ENCODE results near the gene MIR17HG. TPM values are rescaled to one million over a fixed set of nuclear protein-coding genes. Genes with fewer than 3 reads are reported as not detected.

MIR17HG gene
- total RNA-seq, 3 donors from 2014 or later (not counting 1 experiment from before 2014, with no cell fraction given) = 2.2 to 8.1 (median 6.1) TPM

- WGBS (ENCODE audit: insufficient coverage) = 44% methylated on average over 3 of the region's 3 CpGs
- Mint-ChIP-seq H3K9me3 (no peaks in the 10 kb centered on the region), H3K4me1 (peaks cover 6 to 9% of the 10 kb centered on the region in 2 donors), H3K36me3 (no peaks in the 10 kb centered on the region), H3K27me3 (ENCODE audit: low read depth in 2 of 2) (peaks cover 8 to 37% of the 10 kb centered on the region in 2 donors), H3K4me3 (no peak overlapping the region), H3K27ac (no peak overlapping the region)
- no peaks in the 10 kb centered on the region for H3K36me3 ChIP-seq (ENCODE audit: control insufficient read depth, insufficient read depth, low read length)
- no peaks in the 10 kb centered on the region for H3K9me3 ChIP-seq (ENCODE audit: control insufficient read depth, insufficient read depth, low read length)
- DNase-seq (peak in 1 of 2 donors; percentile 31), ATAC-seq (peak in 2 of 3 donors; percentile 31 to 67)
- no peak overlapping the region for H3K27ac ChIP-seq (ENCODE audit: low read length)
- TF ChIP-seq CTCF (IDR thresholded peaks at IDR 0.05) = no peak
- no peaks in the 10 kb centered on the region for H3K27me3 ChIP-seq (ENCODE audit: control insufficient read depth, insufficient read depth, low read length)
- H3K4me3 ChIP-seq (ENCODE audit: low read length) = no peak overlapping the region
- H3K4me1 ChIP-seq (ENCODE audit: control insufficient read depth, insufficient read depth, low read length) = no peaks in the 10 kb centered on the region
- intact Hi-C loops (cut with micrococcal nuclease) = no loop called here
Observed at GRCh38 chr13:91323349-91323748, 24.1 kb upstream of the MIR17HG start.

- no peaks in the 10 kb centered on the region for H3K9me3 Mint-ChIP-seq
- no peak overlapping the region for H3K4me3 ChIP-seq (ENCODE audit: low read length)
- H3K36me3 Mint-ChIP-seq = no peaks in the 10 kb centered on the region
- no peaks in the 10 kb centered on the region for H3K27me3 ChIP-seq (ENCODE audit: control insufficient read depth, insufficient read depth, low read length)
- intact Hi-C loops (cut with micrococcal nuclease) = no loop called here
- H3K4me3 Mint-ChIP-seq = no peak overlapping the region
- peaks cover 13 to 30% of the 10 kb centered on the region in 2 donors for H3K27me3 Mint-ChIP-seq (ENCODE audit: low read depth in 2 of 2)
- no peak overlapping the region for H3K27ac ChIP-seq (ENCODE audit: low read length)
- ATAC-seq (no peak), DNase-seq (no peak)
- H3K27ac Mint-ChIP-seq = no peak overlapping the region
- no peak for TF ChIP-seq CTCF (IDR thresholded peaks at IDR 0.05)
- no peaks in the 10 kb centered on the region for H3K36me3 ChIP-seq (ENCODE audit: control insufficient read depth, insufficient read depth, low read length)
- 95% methylated on average over 4 of the region's 7 CpGs for WGBS (ENCODE audit: insufficient coverage)
- H3K9me3 ChIP-seq (ENCODE audit: control insufficient read depth, insufficient read depth, low read length) = no peaks in the 10 kb centered on the region
- H3K4me1 Mint-ChIP-seq = peaks cover 6 to 9% of the 10 kb centered on the region in 2 donors
- H3K4me1 ChIP-seq (ENCODE audit: control insufficient read depth, insufficient read depth, low read length) = no peaks in the 10 kb centered on the region
Observed at GRCh38 chr13:91326146-91326545, 21.3 kb upstream of the MIR17HG start.

GRCh38 chr13:91328726-91329125 lies 18.8 kb upstream of the MIR17HG start:
- ATAC-seq (no peak), DNase-seq (no peak)
- intact Hi-C loops (cut with micrococcal nuclease) = no loop called here
- H3K27ac ChIP-seq (ENCODE audit: low read length) = no peak overlapping the region
- TF ChIP-seq CTCF (IDR thresholded peaks at IDR 0.05) = no peak
- H3K4me3 ChIP-seq (ENCODE audit: low read length) = no peak overlapping the region
- no peaks in the 10 kb centered on the region for H3K9me3 ChIP-seq (ENCODE audit: control insufficient read depth, insufficient read depth, low read length)
- Mint-ChIP-seq H3K4me3 (no peak overlapping the region), H3K27ac (no peak overlapping the region), H3K9me3 (no peaks in the 10 kb centered on the region), H3K36me3 (no peaks in the 10 kb centered on the region), H3K27me3 (ENCODE audit: low read depth in 2 of 2) (peaks cover 13 to 30% of the 10 kb centered on the region in 2 donors), H3K4me1 (no peaks in the 10 kb centered on the region)
- H3K27me3 ChIP-seq (ENCODE audit: control insufficient read depth, insufficient read depth, low read length) = no peaks in the 10 kb centered on the region
- no peaks in the 10 kb centered on the region for H3K36me3 ChIP-seq (ENCODE audit: control insufficient read depth, insufficient read depth, low read length)
- H3K4me1 ChIP-seq (ENCODE audit: control insufficient read depth, insufficient read depth, low read length) = no peaks in the 10 kb centered on the region
- no CpG with 5 or more reads among the region's 1 CpG for WGBS (ENCODE audit: insufficient coverage)

- DNase-seq (no peak), ATAC-seq (no peak)
- no peaks in the 10 kb centered on the region for H3K4me1 ChIP-seq (ENCODE audit: control insufficient read depth, insufficient read depth, low read length)
- TF ChIP-seq CTCF (IDR thresholded peaks at IDR 0.05) = no peak
- peaks cover 13 to 34% of the 10 kb centered on the region in 2 donors for H3K27me3 Mint-ChIP-seq (ENCODE audit: low read depth in 2 of 2)
- intact Hi-C loops (cut with micrococcal nuclease) = no loop called here
- H3K9me3 Mint-ChIP-seq = no peaks in the 10 kb centered on the region
- H3K27me3 ChIP-seq (ENCODE audit: control insufficient read depth, insufficient read depth, low read length) = no peaks in the 10 kb centered on the region
- no peaks in the 10 kb centered on the region for H3K36me3 ChIP-seq (ENCODE audit: control insufficient read depth, insufficient read depth, low read length)
- no peaks in the 10 kb centered on the region for H3K9me3 ChIP-seq (ENCODE audit: control insufficient read depth, insufficient read depth, low read length)
- H3K27ac ChIP-seq (ENCODE audit: low read length) = no peak overlapping the region
- H3K36me3 Mint-ChIP-seq = no peaks in the 10 kb centered on the region
- H3K4me1 Mint-ChIP-seq = no peaks in the 10 kb centered on the region
- no peak overlapping the region for H3K4me3 ChIP-seq (ENCODE audit: low read length)
- no CpG with 5 or more reads among the region's 1 CpG for WGBS (ENCODE audit: insufficient coverage)
- H3K27ac Mint-ChIP-seq = no peak overlapping the region
- no peak overlapping the region for H3K4me3 Mint-ChIP-seq
Observed at GRCh38 chr13:91329733-91330132, 17.8 kb upstream of the MIR17HG start.

Data from natural killer cell (primary cell).